ENCODE results near the gene CFAP46.

Gene CFAP46

DNA sequence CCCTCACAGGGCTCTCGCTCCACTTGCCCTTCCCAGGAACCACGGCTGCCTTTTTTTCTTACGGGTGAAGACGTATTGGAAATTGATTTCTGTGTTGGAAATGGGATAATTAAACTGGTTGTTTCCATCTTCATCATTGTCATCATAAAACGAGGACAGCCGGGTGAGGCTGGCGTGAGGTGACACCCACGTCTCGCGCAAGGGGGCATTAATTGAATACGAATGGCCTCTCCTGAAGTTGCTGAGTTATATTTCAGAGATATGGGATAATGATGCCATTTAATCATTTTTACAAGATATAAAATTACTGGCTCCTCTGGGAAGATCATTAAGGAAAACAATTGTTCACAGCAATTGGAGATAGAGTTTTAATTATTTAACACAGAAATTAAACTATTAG is 138.1 kb downstream of the CFAP46 start:
- TF ChIP-seq, protein P1, sequence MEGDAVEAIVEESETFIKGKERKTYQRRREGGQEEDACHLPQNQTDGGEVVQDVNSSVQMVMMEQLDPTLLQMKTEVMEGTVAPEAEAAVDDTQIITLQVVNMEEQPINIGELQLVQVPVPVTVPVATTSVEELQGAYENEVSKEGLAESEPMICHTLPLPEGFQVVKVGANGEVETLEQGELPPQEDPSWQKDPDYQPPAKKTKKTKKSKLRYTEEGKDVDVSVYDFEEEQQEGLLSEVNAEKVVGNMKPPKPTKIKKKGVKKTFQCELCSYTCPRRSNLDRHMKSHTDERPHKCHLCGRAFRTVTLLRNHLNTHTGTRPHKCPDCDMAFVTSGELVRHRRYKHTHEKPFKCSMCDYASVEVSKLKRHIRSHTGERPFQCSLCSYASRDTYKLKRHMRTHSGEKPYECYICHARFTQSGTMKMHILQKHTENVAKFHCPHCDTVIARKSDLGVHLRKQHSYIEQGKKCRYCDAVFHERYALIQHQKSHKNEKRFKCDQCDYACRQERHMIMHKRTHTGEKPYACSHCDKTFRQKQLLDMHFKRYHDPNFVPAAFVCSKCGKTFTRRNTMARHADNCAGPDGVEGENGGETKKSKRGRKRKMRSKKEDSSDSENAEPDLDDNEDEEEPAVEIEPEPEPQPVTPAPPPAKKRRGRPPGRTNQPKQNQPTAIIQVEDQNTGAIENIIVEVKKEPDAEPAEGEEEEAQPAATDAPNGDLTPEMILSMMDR (IDR thresholded peaks at IDR 0.05): no peak

DNA sequence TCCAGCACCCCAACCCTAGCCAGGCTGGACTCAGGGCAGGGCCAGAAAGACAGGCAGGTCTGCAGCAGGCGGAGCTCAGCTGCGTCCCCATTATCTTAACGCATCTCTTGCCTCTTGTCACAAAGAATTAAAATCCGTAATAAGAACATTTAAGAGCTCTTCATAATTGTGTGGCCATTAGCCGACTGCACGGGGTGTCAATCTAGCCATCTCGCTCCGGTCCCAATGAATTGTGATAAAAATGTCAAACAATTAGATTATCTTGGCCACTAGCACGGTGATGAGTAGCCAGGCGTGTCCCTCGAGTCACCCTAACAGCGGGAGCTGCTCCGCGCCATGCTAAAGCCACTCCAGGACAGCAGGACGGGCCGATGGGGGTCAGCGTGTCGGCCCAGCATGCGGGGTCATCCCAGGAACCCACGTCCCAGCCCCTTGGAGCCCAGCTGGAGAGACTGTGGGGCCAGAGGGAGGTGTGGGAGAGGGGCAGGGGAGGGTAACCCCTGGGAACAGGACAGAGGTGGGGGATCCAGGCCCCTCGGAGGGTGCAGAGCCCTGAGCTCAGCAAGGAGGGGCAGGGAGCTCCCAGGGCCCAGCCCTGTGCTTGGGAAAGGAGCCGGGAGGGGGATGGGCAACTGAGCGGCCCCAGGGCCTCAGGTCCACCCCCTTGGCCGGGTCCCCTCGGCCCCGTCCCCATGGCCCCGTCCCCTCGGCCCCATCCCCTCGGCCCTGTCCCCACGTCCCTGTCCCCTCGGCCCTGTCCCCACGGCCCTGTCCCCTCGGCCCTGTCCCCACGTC is 138.8 kb downstream of the CFAP46 start:
- TF ChIP-seq, protein P1 (IDR thresholded peaks at IDR 0.05): no peak

DNA sequence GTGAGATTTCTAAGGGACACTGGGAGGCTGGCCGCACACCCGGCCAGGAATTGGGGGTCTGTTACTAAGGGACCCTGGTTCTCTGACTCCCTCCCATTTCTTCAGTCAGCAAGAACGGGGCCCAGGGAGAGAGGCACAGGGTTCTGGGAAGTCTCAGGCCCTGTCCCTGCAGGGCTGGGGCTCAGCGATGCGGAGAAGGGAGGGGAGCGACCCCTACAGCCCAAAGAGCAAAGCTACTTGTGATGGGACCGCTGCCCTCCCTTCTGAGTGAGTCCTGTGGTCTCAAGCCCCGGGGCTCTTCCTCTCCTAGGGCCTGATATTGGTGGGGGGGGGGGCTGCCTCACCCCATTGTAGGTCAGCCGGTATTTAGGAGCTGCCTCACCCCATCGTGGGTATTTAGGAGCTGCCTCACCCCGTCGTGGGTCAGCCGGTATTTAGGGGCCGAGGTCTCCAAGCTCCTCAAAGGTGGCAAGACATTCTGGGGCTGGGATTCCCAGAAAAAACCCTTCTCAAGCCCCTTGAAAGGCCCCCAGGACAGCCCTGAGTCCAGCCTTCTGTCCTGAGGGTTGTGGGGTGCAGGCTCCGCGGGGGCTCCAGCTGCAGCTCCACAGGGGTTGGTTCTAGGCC is 139.6 kb downstream of the CFAP46 start:
- TF ChIP-seq, protein P1 (IDR thresholded peaks at IDR 0.05): no peak

DNA sequence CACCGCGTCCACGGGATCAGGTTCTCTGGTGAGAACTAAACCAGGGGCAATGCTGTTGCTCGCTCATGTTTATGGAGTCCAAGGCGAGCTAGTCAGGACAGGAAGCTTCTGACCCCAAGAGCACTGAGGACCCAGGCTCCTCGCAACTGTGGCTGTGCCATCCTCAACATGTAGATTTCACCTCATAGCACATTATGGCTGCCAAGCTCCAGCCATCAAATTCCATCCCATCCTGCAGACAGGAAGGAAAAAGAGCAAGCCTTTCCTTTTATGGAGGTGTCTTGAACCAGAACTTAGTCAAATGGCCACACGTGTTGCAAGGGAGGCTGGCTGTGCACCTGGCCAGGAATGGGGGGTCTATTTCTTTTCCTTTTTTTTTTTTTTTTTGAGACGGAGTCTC is 140.3 kb downstream of the CFAP46 start:
- TF ChIP-seq, protein P1 (IDR thresholded peaks at IDR 0.05): no peak

DNA sequence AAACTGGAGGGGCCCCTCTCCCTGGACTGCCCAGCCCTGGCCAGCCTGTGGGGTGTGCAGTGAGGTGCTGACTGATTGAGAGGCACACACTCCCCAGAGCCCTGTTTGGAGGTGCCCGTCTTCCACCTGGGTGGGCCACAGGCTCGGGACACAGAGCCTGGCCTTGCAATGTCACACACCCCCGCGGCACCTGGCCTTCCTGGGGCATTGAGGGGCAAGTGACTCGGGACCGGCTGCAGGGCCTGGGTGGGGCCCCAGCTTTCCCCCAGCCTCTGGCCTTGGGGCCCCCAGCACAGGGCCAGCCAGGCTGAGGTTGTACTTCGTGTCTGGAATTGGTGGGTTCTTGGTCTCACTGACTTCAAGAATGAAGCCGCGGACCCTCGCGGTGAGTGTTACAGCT is 142.5 kb downstream of the CFAP46 start:
- TF ChIP-seq, protein P1 (IDR thresholded peaks at IDR 0.05): no peak

DNA sequence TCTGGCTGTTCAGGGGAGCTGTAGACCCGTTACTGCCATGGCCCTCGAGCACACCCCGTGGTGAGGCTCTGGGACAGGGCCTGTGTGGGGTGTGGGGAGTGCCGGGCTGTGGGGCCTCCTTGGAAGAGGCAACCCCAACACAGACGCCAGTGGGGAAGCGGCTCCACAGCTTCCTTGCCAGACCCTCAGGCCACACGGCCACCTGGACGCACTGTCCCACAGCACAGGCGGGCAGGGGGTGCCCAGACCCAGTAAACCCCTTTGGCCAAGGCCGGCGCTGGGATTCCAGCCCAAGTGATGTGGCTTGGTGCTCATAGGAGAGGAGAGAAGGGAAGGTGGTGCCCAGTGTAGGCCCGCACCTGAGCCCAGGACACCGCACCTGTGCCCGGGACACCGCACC is 143.5 kb downstream of the CFAP46 start:
- TF ChIP-seq, protein P1 (IDR thresholded peaks at IDR 0.05): no peak

DNA sequence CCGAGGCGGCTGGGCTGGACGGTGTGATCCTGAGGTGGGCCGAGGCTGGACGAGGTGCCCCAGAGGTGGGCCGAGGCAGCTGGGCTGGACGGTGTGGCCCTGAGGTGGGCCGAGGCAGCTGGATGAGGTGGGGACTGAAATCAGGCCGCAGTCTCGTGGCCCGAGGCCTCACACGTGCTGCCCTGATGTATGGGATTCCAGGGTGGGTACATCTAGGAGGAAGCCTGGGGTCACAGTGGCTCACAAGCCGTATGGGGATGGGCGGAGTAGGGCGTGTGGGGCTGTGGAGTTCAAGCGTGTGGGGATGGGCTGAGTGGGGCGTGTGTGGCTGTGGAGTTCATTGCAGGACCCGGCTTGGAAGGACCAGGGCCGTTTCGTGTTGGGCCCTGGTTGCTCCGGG is 144.0 kb downstream of the CFAP46 start:
- TF ChIP-seq, protein P1 (IDR thresholded peaks at IDR 0.05): no peak

Data from LNCAP (cell line).